ENCODE results near the gene HYDIN. TPM values are rescaled to one million over a fixed set of nuclear protein-coding genes. Genes with fewer than 3 reads are reported as not detected.
A peak's percentile ranks its signal among the peaks of the same experiment; 100 is the strongest.
"Not testable (repeated sequence)": the region's sequence is repeated elsewhere in the genome, so short reads cannot be mapped to it uniquely, and the experiment has no call there.

The HYDIN gene
- total RNA-seq, 6 donors from 2014 or later = 1.6 to 62.0 (median 18.1) TPM

DNA sequence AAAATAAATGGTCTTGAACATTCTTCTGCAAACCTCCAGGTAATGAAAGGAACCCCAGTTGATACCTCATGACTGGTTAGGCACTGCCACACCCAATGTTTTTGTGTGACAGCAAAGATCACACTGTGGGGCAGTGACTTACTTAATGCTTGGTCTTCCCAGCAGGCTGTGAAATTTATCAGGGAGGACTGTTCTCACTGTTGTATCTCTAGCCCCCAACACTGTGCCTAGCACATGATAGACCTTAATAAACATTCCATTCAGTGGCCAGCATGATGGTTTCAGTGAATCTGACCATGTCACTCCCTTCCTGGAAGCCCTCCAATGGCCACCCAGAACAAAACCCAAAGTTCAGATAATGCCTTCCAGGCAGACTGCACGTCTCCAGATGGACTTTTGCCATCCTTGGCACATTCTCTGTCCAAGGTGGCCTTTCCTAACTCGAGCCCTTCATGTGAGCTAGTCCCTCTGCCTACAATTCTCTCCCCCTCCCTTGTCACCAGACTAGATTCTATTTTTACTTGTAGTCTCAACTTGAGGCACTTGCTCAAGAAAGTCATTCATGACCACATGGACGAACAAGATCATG, 206.6 kb downstream of the HYDIN start:
- not testable (repeated sequence) for H3K4me3 ChIP-seq; DNase-seq; H3K4me1 ChIP-seq; H3K27ac ChIP-seq; H3K9me3 ChIP-seq; H3K36me3 ChIP-seq; ATAC-seq (ENCODE audit: low FRiP score in 2 of 2); H3K27me3 ChIP-seq
- 51 to 68% methylated on average over 3 of the region's 3 CpGs for WGBS, 2 donors

DNA sequence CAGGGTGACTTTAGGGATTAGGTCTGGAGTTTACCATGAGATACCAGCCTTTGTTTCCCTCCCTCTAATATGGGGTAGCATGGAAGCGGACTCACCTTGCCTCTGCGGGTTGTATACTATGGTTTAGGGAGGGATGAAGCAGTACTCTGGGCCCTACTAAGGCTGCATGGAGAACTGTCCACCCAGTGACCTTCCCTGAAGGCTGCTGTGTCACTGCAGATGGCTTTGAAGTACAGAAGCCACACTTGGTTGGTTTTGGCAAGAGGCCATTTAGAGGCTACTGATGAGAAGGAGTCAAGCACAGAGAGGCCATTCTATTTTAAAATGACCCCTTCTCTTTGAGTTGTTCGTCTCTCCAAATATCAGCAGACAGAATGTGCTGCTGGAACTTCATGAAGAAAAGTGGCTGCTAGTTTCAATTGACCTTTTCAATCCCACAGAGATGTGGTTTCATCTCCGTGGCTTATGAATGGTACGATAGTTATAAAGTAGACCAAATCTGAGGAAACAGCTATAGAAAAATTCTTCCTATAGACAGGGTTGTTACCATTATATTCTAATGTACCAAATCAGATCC, 208.5 kb downstream of the HYDIN start:
- not testable (repeated sequence) for H3K9me3 ChIP-seq; H3K27me3 ChIP-seq; H3K27ac ChIP-seq; H3K4me3 ChIP-seq; ATAC-seq (ENCODE audit: low FRiP score in 2 of 2); DNase-seq; H3K4me1 ChIP-seq; H3K36me3 ChIP-seq
- 83 to 96% methylated on average over 3 of the region's 5 CpGs for WGBS, 2 donors

DNA sequence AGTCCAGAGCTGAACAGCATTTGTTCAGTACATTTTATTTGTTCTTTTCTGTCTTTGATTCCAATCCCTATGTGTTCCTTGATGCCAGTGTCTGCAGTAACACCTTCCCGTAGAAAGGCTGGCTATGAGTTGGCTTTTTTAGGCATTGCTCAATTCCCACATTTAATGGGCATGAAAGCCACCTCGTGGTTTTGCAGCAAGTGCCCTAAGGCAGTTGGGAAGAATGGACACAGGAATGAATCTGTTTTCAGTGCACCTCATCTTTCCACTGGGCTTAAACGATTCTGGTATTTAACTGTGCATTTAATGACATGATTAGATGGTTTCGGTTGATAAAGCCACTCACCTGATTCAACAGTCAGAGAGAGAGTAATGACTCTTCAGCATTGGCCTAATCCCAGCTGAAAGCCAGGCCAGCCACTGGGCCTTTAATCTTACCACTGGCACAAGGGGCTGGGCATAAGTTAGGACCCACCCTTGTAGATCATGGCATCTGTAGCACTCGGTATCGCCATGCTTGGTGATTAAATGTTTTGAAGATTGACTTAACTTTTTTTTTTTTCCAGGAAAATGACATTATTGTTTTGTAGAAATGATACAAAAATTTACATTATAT, 211.3 kb downstream of the HYDIN start:
- 81 to 83% methylated on average over 4 to 5 of the region's 6 CpGs for WGBS, 2 donors
- not testable (repeated sequence) for H3K27me3 ChIP-seq; ATAC-seq (ENCODE audit: low FRiP score in 2 of 2); H3K4me3 ChIP-seq; H3K36me3 ChIP-seq; H3K9me3 ChIP-seq; H3K27ac ChIP-seq; H3K4me1 ChIP-seq; DNase-seq

DNA sequence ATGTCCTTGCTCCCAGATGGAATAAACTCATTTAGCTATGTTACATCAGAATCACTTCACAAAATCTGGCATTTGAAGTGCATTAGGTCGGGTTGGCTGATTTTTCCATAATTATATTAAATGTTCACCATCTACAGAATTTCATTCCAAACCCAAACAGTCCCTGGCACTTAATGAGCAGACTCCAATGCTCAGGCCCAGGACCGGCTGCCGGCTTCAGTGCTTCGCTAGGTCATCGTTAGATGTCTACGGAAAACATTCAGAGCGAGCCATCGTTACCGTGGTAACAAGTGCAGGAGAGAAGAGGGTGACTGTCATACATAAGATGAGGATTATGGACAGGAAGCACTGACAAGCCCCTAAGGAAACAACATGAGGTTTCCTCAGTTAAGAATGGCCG, 215.1 kb downstream of the HYDIN start:
- not testable (repeated sequence) for DNase-seq; H3K27me3 ChIP-seq; H3K4me1 ChIP-seq; H3K9me3 ChIP-seq; ATAC-seq (ENCODE audit: low FRiP score in 2 of 2); H3K4me3 ChIP-seq; H3K36me3 ChIP-seq; H3K27ac ChIP-seq
- 70 to 88% methylated on average over 1 to 8 of the region's 10 CpGs for WGBS, 2 donors

DNA sequence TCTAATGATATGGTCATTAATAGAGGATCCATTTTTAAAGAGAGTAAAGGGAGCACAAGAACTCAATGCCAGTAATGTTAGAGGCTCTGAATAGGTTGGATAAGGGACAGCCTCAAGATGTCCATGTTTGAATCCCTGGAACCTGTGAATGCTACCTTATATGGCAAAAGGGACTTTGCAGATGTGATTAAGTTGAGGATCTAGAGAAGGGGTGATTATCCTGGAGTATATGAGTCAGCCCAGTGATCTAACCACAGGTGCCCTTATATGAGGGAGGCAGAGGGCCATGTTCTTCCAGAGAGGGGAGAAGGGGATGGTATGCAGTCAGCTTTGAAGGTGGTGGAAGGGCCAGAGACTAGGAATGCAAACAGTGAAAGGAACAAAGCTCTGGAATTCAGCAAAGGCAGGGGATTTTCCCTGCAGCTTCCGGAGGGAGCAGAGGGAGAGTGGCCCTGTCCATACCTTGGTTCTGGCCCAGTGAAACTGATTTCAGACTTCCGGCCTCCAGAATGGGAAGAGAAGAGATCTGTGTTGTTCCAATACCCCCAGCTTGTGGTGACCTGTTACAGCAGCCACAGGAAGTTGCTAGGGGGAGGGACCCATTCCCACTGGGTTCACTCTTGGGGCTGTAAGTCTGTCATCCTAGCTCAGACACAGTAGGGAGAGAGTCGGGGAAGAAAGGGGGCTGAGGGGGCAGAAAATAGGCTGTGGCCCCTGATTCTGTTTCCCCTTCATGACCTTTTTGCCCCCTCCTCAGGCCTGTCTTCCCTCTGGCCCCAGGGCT, 220.9 kb downstream of the HYDIN start:
- H3K36me3 ChIP-seq; H3K27me3 ChIP-seq; H3K27ac ChIP-seq; DNase-seq; H3K9me3 ChIP-seq; ATAC-seq (ENCODE audit: low FRiP score in 2 of 2); H3K4me3 ChIP-seq; H3K4me1 ChIP-seq: not testable (repeated sequence)
- WGBS, 2 donors = no CpG with 5 or more reads among the region's 3 CpGs

DNA sequence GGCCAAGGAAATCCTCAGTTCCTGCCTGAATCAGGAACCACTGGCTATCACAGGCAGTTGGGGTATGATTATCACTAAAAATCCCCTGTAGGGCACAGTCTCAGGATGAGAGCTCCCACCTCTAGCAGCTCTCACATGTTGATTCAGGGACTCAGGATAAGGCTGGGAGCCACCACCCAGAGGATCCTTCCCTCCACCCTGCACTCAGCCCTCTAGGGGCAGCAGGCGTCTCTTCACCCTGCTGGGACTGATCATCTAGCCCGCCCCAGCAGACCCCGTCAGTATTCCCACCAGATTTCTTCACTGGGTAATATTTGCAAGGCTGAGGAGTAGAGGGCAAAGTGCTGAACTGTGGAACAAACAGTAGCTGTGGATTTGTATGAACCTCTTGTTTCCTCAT, 224.0 kb downstream of the HYDIN start:
- ATAC-seq (ENCODE audit: low FRiP score in 2 of 2); H3K9me3 ChIP-seq; DNase-seq; H3K36me3 ChIP-seq; H3K4me3 ChIP-seq; H3K4me1 ChIP-seq; H3K27me3 ChIP-seq; H3K27ac ChIP-seq: not testable (repeated sequence)
- WGBS, 2 donors = 46% methylated on average over 2 of the region's 3 CpGs; no CpG with 5 or more reads in 1 of the 2 donors

DNA sequence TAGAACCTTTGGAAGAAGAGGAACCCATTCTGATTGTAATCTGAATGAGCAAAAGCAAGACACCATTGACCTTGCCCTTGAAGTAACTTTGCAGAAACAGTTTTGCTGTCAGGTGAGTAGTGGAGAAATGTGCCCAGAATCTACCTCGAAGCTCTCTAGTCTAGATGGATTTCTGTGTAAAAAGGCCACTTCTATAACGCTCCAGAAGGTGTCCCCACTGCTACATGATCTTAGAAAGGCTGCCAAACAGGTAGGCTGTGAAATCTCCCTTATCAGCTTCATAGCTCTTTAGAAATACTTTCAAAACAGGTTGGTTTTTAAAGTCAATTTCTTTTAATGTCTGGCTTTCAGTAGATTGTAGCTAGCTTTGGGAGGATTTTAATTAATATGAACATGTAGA, 230.8 kb downstream of the HYDIN start:
- H3K27me3 ChIP-seq; H3K36me3 ChIP-seq; DNase-seq; H3K9me3 ChIP-seq; H3K27ac ChIP-seq; H3K4me3 ChIP-seq; H3K4me1 ChIP-seq; ATAC-seq (ENCODE audit: low FRiP score in 2 of 2): not testable (repeated sequence)
- 9 to 22% methylated on average over 2 of the region's 2 CpGs for WGBS, 2 donors

DNA sequence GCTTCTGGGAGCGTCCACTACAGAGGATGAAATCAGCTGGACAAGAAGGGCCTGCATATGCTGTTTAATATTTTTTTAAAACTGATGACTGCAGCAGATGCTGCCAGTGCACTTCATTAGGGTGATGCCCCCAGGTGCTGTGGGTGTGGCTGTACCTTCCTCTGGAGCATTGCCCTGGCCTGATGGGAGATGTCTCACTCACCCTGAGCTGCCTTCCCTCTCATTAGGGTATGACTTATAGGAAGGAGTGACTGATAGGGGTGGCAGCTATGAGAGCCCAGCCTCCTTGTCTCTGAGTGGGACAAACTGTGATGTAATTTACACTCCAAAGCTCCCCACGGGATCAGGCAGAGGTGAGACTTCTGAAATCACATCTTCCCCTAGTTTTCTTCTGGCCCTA, 234.7 kb downstream of the HYDIN start:
- not testable (repeated sequence) for ATAC-seq (ENCODE audit: low FRiP score in 2 of 2); H3K4me3 ChIP-seq; H3K9me3 ChIP-seq; H3K27ac ChIP-seq; DNase-seq; H3K27me3 ChIP-seq; H3K4me1 ChIP-seq; H3K36me3 ChIP-seq
- WGBS, 2 donors = 57 to 90% methylated on average over 1 of the region's 2 CpGs

DNA sequence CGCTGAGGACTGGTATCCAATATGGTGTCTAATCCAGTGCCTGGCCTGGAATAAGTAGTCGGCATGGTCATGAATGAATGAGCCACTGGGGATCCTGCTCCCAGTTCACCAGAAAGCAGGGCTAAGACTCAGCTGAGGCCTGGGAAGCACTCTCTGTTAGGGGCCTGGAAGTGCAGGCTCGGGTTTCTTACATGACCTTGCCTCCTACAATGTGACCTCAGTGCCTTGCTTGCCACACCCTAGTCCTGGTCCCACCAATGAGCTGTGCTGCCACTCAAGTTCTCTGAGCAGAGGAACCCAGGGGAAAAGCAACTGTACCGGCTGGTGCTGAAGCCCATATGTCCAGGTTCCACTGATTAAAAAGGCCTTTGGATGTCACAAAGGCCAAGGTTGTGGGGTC, 238.0 kb downstream of the HYDIN start:
- ATAC-seq (ENCODE audit: low FRiP score in 2 of 2); H3K27ac ChIP-seq; H3K27me3 ChIP-seq; H3K4me1 ChIP-seq; H3K9me3 ChIP-seq; H3K4me3 ChIP-seq; DNase-seq; H3K36me3 ChIP-seq: not testable (repeated sequence)
- WGBS, 2 donors = 73 to 95% methylated on average over 1 to 4 of the region's 4 CpGs

DNA sequence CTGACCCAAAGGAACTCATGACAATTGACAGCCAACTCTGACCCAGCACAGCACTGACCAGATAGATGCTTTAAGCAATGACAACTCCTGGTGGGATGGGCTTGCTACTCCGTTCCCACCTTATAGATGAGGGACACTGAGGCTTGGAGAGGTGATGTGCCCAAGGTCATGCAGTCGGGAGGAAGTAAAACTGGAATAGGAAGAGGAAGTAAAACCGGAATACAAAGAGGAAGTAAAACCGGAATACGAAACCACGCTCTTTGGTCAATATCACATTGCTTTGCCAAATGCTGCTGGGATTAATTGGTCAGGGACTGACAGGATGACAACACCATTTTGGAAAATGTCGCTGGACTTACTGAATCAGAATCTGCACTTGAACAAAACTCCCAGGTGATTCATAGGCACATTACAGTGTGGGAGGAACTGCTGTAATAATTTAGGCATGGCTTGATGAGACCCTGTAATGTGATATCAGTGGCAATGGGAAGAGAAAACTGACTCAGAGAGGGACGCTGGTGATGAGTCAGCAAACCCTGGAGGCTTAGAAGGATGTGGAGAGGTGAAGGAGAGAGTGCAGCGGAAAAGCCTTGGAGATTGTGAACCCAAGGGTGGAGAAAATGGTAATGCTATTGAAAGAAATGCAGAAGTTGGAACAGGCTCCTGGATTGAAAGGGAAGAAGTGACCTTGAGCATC, 243.4 kb downstream of the HYDIN start:
- not testable (repeated sequence) for H3K27ac ChIP-seq; H3K4me1 ChIP-seq; DNase-seq; H3K9me3 ChIP-seq; H3K27me3 ChIP-seq; H3K36me3 ChIP-seq; H3K4me3 ChIP-seq; ATAC-seq (ENCODE audit: low FRiP score in 2 of 2)
- WGBS, 2 donors = 46 to 54% methylated on average over 6 of the region's 9 CpGs

DNA sequence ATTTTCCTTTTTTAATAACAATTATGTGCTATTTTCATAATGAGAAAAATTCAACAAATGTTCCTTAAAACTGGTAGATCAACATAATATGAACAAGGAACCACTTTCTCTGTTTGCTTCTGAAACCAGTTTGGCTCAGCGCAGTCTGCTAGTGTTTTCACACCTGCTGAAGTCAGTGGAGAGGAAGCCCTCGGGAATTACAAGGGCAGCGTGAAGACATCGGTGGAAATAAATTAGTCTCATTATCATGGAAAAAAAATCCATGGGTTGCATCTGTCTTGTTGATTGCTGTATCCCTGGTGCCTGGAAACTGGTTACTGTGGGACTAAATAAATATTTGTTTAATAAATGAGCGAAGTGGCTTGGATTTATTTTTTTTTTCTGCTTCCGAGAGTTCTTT, 245.8 kb downstream of the HYDIN start:
- not testable (repeated sequence) for H3K36me3 ChIP-seq; ATAC-seq (ENCODE audit: low FRiP score in 2 of 2); H3K4me1 ChIP-seq; H3K27ac ChIP-seq; DNase-seq; H3K4me3 ChIP-seq; H3K27me3 ChIP-seq; H3K9me3 ChIP-seq
- 22 to 42% methylated on average over 5 to 6 of the region's 6 CpGs for WGBS, 2 donors

DNA sequence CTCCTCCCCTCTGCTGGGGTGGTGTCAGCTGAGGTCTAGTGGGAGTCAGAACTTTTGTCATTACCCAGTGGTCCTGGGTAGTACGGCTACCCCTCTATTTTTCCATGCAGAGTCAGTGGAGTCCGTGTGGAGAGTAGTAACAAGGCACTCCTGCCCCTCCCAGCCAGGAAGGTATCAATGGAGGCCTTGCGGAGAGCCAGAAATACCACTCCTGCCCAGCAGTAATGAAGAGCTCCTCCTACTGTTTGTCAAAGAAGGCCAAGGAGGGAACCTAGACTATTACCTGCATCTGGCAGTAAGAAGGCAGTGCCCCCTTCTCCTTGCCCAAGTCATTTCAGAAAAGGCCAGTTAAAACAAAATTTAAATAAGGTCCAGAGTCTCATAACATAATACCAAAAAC, 262.2 kb downstream of the HYDIN start:
- 57% methylated on average over 1 of the region's 3 CpGs; no CpG with 5 or more reads in 1 of the 2 donors for WGBS, 2 donors
- peak in 1 of 2 donors; percentile 22 for ATAC-seq (ENCODE audit: low FRiP score in 2 of 2)

More for the DNA sequence above, 262.2 kb downstream of the HYDIN start:
- not testable (repeated sequence) for H3K36me3 ChIP-seq, H3K4me1 ChIP-seq, H3K27me3 ChIP-seq, H3K27ac ChIP-seq, H3K4me3 ChIP-seq, H3K9me3 ChIP-seq, DNase-seq
